ENCODE measurements around the gene ADAMTS12.

Gene ADAMTS12

DNA sequence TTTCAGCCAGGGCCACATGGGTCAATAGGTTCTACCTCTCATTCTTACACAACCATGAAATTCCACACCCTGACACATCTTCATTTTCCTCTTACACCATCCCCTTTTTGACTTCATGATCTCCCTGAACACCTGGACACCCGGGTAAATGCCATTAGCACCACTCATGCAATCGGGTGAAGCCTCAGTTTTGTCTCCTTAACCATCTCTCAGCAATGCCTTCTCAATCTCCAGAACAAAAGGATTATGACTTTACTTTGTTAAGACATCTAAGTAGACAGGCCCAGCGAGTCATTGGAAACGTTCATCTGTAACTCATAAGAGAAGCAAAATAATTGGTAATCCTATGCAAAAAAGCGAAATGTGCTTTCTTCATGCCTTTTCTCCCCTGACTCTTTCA is 49.9 kb downstream of the ADAMTS12 start:
- no peak for DNase-seq (ENCODE audit: low read depth)

GRCh38 chr5:33840927-33841547 is 50.8 kb downstream of the ADAMTS12 start:
- DNase-seq (ENCODE audit: low read depth) = no peak

- no peak for DNase-seq (ENCODE audit: low read depth)
These were observed 54.5 kb downstream of the ADAMTS12 start for GRCh38 chr5:33837301-33837700.

- DNase-seq (ENCODE audit: low read depth) = no peak
These were observed 57.5 kb downstream of the ADAMTS12 start for GRCh38 chr5:33834334-33834733.

- no peak for DNase-seq (ENCODE audit: low read depth)
These were observed 58.6 kb downstream of the ADAMTS12 start for GRCh38 chr5:33833237-33833575.

GRCh38 chr5:33832404-33833236 is 59.2 kb downstream of the ADAMTS12 start:
- no peak for DNase-seq (ENCODE audit: low read depth)

GRCh38 chr5:33831041-33831440 is 60.7 kb downstream of the ADAMTS12 start:
- DNase-seq (ENCODE audit: low read depth) = no peak

DNA sequence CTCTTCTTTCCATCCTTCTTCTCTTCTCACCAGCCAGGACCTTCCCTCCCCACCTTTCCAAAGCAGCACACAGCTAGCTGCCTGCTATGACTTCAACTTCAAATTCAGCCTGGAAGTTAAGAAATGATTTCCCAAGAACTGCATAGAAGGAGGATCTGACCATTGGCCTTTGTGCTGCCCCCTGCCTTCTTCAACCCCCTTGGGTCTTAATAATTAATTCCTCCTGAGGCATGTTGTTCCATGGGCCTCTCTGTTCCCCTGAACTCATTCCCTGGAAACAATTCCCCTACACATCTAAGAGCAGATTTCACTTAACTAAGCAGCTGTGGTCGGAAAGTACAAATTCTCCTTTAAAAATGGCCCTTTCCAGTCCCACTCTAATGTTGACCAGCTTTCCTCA is 62.4 kb downstream of the ADAMTS12 start:
- DNase-seq (ENCODE audit: low read depth) = no peak

- DNase-seq (ENCODE audit: low read depth) = no peak
These were observed 63.0 kb downstream of the ADAMTS12 start for GRCh38 chr5:33828626-33829308.

GRCh38 chr5:33827885-33828284 is 63.9 kb downstream of the ADAMTS12 start:
- DNase-seq (ENCODE audit: low read depth) = no peak

DNA sequence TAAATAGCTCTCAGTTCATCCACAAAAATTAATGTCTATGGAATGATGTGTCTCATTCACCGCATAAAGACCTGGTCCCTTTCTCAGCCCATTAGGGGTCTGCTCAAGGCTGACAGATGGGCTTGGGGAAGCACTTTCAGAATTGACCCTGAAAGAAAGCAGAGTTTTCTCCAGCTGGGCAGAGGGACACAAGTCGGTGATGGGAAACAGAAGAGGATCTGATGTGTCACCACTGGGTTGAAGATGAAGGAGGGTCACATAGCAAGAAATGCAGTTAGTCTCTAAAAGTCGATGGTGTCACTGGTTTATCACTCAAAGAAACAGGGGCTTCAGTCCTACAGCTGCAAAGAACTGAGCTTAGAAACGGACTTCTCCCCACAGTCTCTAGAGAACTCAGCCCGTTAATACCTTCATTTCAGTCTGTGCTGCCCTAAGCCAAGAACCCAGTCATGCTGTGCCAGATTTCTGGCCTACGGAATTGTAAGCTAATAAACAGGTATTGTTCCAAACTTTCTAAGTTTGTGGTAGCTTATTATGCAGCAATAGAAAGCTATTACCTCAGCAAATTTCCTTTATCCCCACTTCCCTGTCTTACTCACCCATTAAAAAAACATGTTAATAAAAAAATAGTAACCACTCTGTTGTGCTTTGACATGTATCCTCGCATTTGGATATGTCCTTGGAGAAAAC is 64.6 kb downstream of the ADAMTS12 start:
- no peak for DNase-seq (ENCODE audit: low read depth)

GRCh38 chr5:33824516-33825195 is 67.1 kb downstream of the ADAMTS12 start:
- DNase-seq (ENCODE audit: low read depth) = no peak

DNA sequence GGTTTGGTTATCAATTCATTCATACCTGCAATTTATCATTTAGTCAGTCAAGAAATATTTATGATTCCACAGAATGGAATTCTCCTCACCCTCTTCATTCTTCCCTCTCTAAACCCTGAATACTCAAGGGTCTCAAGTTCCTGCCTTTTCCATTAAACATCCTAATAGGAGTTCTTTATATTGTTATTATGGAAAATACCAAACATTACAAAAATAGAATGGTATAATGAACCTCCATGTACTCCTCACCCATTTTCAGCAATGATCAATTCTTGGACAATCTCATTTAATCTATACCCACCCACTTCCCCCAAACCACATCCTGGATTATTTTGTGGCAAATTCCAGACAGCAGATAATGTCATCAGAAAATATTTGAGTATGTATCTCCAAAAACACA is 74.5 kb downstream of the ADAMTS12 start:
- no peak for DNase-seq (ENCODE audit: low read depth)

GRCh38 chr5:33816791-33817190 is 75.0 kb downstream of the ADAMTS12 start:
- DNase-seq (ENCODE audit: low read depth) = no peak

- DNase-seq (ENCODE audit: low read depth) = no peak
These were observed 79.0 kb downstream of the ADAMTS12 start for GRCh38 chr5:33812746-33813145.

DNA sequence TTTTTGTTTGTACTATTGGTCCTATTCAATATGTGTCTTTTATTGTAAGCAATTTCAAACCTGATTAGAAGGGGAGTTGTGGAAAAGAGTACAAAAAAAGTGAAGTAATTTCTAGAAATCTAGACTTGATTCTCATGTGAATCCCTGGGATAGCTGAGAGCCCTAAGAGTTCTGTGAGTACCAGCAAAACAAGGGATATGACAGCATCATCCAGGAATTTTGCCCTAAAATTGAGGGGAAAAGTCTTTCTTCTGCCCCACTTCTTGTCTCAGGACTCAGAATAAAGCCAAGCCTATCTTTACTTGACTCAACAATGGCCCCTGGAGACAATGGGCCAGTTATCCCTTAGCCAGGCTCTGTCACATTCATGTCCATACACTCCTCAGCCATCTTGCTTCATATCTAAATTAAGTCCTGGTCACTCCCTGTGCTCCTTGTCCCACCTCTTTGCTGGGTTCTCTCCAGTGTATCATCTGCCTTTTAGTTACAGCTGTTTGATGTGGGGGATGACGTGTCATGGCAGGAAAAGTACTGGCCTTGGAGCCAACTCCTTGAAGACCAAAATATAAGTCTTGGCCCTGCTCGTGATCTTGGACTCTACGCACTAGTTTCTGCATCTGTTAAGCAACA is 81.2 kb downstream of the ADAMTS12 start:
- no peak for DNase-seq (ENCODE audit: low read depth)

DNA sequence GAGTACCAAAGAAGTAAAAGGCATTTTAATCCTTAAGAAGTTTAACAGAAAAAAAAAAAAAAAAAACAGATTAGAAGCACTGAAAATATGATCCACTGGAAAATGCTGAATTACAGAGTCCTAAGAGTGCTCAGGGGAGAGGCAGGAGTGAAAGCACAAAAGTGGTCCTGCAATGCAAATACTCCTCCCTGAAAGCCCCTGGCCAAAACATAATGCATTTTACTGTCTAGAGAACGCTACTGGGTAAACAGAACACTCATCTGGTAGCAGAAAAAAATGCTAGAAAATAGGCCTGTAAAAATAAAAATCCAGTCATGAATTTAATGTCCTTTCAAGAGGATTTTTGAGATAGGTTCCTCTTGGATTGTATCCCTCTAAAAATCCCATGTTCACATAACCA is 81.9 kb downstream of the ADAMTS12 start:
- no peak for DNase-seq (ENCODE audit: low read depth)

DNA sequence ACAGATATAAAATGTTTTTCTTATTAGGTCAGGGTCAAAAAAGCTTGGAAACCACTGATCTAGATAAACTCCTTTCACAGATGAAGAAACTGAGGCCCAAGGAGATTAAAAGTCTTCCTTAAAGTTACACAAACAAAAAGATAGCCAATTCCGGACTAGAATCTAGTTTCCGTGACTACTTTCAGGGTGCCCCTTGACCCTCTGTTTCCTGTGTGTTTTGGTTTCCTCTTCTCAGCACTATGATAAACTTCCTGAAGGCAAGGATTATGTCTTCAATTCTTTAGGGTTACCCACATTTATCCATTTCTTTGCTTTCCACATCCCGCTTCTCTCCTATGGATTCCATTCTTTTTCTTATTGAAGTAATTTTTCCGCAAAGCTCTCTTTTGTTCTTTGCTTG is 83.1 kb downstream of the ADAMTS12 start:
- DNase-seq (ENCODE audit: low read depth) = no peak

- no peak for DNase-seq (ENCODE audit: low read depth)
These were observed 84.0 kb downstream of the ADAMTS12 start for GRCh38 chr5:33807771-33808170.

DNA sequence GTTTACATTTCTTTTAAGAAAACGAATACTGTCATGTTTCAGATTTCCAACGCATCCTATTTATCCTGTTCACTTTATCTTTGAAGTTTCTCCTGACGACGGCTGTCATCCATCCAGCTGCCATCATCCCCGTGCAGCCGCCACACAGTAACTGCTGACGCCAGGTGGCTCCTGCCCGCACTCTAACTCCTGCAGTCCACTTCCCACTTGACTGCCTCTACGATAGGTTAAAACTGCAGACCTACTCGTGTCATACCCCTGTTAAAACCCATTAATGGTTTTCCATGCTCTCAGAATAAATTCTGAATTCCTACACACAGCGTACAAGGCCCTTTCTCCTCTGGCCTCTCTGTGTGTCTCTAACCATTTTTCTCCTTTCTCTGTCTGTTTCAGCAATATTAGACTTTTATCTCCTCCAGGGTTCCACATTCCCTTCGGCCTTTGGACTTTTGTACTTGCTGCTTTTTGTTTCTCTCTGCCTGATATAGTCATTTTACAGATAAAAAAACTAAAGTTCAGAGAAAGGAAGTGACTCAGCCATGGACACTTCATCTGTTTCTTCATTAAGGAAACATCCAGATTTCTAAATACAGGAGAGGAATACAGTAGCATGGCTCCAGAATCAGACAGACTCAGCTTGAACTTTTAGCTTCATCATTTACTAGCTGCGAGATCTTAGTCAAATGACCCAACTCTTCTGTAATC is 84.9 kb downstream of the ADAMTS12 start:
- DNase-seq (ENCODE audit: low read depth) = no peak

GRCh38 chr5:33801292-33801691 is 90.5 kb downstream of the ADAMTS12 start:
- DNase-seq (ENCODE audit: low read depth) = no peak
